Effector CD8-positive, alpha-beta T cell (primary cell): ENCODE measurements around the gene G2E3.
"Not testable (repeated sequence)": the region's sequence is repeated elsewhere in the genome, so short reads cannot be mapped to it uniquely, and the experiment has no call there.

Experiments
- DNase-seq: peaks from one replicate; lab custom pipeline; 2025; lab: John Stamatoyannopoulos, UW

G2E3 gene

GRCh38 chr14:30604696-30605095 lies 45.7 kb downstream of the G2E3 start:
- DNase-seq, result not testable (repeated sequence)

- DNase-seq, result no peak
These were observed 48.3 kb downstream of the G2E3 start for GRCh38 chr14:30607156-30607780.

GRCh38 chr14:30608533-30609006 lies 49.6 kb downstream of the G2E3 start:
- DNase-seq, result no peak

DNA sequence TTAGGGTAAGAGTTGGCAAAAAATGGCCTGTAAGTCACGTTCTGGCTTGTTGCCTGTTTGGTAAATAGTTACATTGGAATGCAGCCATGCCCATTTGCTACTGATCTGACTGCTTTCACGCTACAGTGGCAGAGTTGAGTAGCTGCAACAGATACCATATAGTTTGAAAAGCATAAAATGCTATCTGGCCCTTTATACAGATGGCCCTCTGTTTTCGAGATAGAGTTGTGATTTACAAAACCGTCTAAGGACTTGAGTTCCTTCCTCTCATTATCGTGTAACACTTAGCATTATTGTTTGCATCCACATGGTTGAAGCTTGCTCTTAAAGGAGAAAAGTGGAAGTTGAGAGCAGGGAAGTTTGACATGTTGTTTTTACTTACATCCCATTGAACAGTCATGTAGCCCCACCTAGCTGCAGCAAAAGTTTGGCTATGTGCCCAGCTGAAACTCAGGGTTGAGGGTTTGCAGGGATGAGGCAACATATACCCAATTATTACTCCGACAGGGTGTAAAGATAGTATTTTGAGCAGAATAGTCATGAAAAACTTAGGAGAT lies 51.9 kb downstream of the G2E3 start:
- DNase-seq, result no peak

DNA sequence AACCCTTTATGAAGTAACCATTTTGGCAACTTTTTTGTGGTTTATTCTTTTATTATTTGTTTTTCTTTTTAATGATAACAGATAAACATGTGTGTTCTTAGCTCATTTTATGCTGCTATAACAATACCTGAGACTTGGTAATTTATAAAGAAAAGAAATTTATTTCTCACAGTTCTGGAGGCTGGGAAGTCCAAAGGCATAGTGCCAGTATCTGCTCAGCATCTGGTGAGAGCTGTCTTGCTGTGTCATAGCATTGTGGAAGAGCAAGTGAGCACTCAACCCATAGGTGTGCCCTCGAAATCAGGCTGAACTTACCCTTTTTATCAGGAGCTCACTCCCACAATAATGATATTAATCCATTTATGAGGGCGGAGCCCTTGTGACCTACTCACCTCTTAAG lies 55.2 kb downstream of the G2E3 start:
- DNase-seq, result no peak

DNA sequence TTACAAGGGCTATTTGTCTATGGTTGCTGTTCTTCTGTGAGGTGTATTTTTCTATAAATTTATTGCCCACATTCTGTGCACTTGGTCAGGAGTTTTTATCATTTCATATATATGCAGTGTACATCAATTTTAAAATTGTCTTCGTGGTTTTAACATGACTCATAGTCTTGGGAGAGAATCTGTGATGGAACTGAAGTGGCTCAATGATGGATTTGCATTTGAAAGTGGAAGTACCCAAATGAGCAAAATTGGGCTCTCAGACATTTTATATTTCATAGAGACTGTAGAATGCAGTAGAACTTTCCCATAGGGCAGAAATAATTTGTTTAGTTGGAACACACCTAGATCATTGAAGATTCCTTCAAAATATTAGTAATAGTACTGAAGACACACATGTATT lies 61.2 kb downstream of the G2E3 start:
- DNase-seq, result no peak

- DNase-seq, result no peak
These were observed 62.5 kb downstream of the G2E3 start for GRCh38 chr14:30621354-30621939.

DNA sequence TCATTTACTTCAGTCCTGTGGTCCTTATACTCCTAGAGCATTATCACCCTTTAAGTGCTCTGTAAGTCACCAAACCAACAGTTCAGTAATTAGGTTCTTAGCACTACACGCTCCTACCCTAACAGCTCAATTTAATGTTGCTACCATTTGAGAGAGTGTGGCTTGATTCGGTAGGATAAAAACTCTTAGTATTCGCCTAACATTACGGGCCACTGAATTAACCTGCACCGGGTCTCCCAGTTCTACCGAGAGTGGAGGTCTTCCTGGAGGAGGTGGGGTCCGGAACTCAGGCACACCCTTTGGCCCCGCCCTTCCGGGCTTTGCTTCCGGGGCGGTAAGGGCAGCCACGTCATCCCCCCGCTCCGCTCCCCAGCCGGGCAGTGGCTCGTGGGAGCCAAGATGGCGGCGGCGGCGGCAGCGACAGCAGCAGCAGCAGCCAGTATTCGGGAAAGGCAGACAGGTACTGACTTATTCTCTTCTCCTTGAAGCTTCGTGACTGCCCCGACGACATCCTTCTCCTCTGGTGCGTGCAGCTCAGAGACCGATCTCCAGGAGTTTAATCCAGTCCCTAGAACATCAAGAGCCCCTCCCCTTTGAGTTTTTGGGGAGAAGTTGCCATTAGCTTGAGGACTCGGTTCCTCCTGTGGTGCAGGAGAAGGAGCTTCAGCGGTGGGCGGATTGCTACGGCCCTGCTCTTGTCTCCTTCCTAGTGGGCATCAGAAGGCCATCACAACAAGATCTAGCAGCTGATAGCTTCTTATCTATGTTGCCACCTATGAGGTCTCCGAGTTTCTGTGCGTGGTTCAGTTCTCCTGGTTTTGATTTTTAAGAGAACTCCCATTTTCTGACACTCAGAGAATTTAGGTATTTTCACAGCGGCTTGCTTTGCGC lies 63.2 kb downstream of the G2E3 start, which contains the start of gene SCFD1:
Gene SCFD1, plus strand, starts transcription at position 380 of the 891 bp plus-strand sequence. Its CDS starts 20 bp downstream, at position 400.
- peak; percentile 82 for DNase-seq

GRCh38 chr14:30623412-30624131 lies 64.6 kb downstream of the G2E3 start:
- DNase-seq, result no peak

- DNase-seq, result no peak
These were observed 65.1 kb downstream of the G2E3 start for GRCh38 chr14:30624132-30624423.

GRCh38 chr14:30625533-30625932 lies 66.6 kb downstream of the G2E3 start:
- no peak for DNase-seq

DNA sequence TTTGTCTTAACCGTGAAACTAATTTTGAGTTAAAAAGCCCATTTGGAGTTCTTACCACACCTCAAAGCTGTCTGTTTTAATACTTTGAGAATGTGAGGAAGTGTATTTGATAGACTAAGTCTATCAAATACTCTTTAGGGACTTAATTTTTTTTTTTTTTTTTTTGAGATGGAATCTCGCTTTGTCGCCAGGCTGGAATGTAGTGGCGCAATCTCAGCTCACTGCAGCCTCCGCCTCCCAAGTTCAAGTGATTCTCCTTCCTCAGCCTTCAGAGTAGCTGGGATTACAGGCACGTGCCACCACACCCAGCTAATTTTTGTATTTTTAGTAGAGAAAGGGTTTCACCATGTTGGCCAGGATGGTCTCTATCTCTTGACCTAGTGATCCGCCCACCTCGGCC lies 70.5 kb downstream of the G2E3 start:
- not testable (repeated sequence) for DNase-seq

DNA sequence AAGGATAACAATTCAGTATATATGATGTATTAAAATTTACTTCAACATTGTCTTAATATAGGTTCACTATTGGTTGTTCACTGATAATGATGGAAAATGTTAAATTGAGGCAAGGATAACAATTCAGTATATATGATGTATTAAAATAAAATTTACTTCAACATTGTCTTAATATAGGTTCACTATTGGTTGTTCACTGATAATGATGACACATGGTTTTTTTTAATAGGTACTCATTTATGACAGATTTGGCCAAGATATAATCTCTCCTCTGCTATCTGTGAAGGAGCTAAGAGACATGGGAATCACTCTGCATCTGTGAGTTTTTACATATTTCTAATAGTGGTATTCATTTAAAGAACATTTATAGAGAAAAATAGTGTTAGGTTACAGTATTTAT lies 71.3 kb downstream of the G2E3 start:
- no peak for DNase-seq

DNA sequence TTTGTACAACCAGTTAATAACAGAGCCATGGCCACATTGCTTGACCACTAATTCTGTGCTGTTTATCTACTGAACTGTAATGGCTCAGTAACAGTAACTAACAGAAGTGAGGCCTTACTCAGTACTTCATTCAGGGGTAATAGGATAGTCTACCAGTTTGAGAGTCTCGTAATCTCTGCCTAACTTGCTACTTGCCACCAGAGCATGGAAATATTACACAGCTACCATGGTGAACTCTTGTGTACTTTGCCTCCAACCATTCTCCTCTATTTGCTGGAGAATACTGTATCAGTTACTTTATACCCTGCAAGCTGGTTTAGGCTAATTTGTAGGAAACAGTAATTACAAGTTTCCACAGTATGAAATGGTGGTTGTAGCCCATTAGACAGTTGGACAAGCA lies 73.8 kb downstream of the G2E3 start:
- no peak for DNase-seq

- DNase-seq, result no peak
These were observed 80.0 kb downstream of the G2E3 start for GRCh38 chr14:30638926-30639325.

DNA sequence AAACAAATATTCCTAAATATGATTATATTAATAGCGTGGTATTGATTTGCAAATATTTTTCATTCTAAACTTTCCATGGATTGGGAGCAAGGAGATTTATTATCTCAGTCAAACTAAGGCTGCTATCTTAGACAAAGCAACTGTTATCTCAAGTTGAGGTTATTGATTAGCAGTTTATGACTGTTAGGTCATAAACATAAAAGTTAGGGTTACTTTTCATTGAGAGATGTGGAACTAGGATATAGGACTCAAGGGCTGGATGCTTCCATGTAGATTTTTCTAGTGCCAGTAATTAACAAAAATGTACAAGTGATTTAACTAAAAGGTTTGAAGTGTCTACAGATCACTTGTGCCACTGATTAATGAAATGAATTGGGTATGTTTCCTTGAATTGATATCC lies 82.2 kb downstream of the G2E3 start:
- DNase-seq, result no peak

DNA sequence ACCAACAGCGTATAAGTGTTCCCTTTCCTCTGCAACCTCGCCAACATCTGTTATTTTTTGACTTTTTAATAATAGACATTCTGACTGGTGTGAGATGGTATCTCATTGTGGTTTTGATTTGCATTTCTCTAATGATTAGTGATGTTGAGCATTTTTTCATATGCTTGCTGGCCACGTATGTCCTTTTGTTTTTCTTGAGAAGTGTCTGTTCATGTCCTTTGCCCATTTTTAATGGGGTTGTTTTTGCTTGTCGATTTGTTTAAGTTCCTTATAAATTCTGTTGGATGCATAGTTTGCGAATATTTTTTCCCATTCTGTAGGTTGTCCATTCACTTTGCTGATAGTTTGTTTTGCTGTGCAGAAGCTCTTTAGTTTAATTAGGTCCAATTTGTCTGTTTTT lies 85.5 kb downstream of the G2E3 start:
- DNase-seq, result not testable (repeated sequence)

GRCh38 chr14:30645600-30645999 lies 86.6 kb downstream of the G2E3 start:
- DNase-seq, result no peak

GRCh38 chr14:30648471-30648870 lies 89.5 kb downstream of the G2E3 start:
- DNase-seq, result no peak

- no peak for DNase-seq
These were observed 93.0 kb downstream of the G2E3 start for GRCh38 chr14:30651937-30652336.

DNA sequence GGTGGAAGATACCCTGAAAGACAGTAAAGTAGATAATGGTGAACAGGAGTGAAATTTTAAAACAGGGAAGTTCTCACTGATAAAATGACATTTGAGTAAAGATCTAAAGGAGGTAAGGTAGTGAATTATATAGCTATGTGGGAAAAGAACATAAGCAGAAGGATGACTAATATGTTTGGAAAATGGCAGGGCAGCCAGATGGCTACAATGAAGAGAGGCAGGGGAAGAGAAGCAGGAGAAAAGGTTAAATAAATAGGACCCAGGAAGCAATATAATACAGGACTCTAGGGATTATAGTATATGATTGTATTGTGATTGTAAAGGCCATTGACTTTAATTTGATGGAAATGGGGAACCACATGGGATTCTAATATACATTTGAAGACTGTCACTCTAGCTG lies 96.2 kb downstream of the G2E3 start:
- no peak for DNase-seq

- DNase-seq, result no peak
These were observed 96.7 kb downstream of the G2E3 start for GRCh38 chr14:30655658-30656057.
